Heart left ventricle (tissue), 13 donors: ENCODE results near the gene SLC25A47.

Experiments
- CTCF ChIP-seq, 12 donors: fragments of 200-600 bp; sonication (generic) in 4 of 12; IDR thresholded peaks; one replicate each; pipeline versions ENCODE4 v1.5.0 to v1.8.0; 2018 to 2022; ENCODE audit warnings: antibody characterized with exemption in 12 of 12, mild to moderate bottlenecking in 5 of 12
- POLR2A ChIP-seq, 2 donors: fragments of 450-650 bp; IDR thresholded peaks; one replicate each; pipeline ENCODE4 v1.6.1; 2017; ENCODE audit warnings: antibody characterized with exemption in 2 of 2, mild to moderate bottlenecking in 2 of 2, moderate library complexity in 2 of 2
- donor health status: ischemic (EF 13 %, LVEDD 7.1; RV severe dilation, severe dysfunction).
- donor health status: DM: no; HTN: yes; CAD: no.
- donor health status: DM: no; HTN: no; CAD: no.
- donor health status: ischemic (EF 25% LVEDD 6.9; RV normal size, moderate dysfunction).
- donor health status: ischemic (EF 25% LVEDD 5.7; RV mildly dilated, moderate dysfunction).
- donor health status: ischemic (EF 35%, LVEDD 5.7; RV mildly dilated, moderate dysfunction).
- donor health status: nonischemic (EF 11% LVEDD 7.7; RV severe dilation, severe dysfunction).
- donor health status: DM: yes; HTN: yes; CAD: no.
- donor health status: PGD.
- donor health status: ischemic (EF 29% LVEDD 5.4; RV normal size, mild dysfunction).
- donor health status: nonischemic (EF 23%, LVEDD 6.1; RV moderate dilation, normal function).

- no peak for TF ChIP-seq POLR2A (IDR thresholded peaks at IDR 0.05)
- no peak for TF ChIP-seq CTCF (IDR thresholded peaks at IDR 0.05)
These were observed 17.6 kb upstream of the SLC25A47 start for GRCh38 chr14:100305324-100306100.
